HG02981 (cell line): ENCODE measurements around the gene ABCA4.

Experiments used
- ATAC-seq: cut with Tn5 transposase; IDR thresholded peaks from one replicate; pipeline ENCODE4 v1.9.1; 2021; ENCODE audit warnings: mild to moderate bottlenecking, moderate library complexity; ENCODE audit not compliant: unreplicated experiment

The ABCA4 gene

GRCh38 chr1:93988634-93989350 lies 132.2 kb downstream of the ABCA4 start:
- ATAC-seq, result no peak

GRCh38 chr1:93981274-93981667 lies 139.7 kb downstream of the ABCA4 start:
- ATAC-seq, result no peak

GRCh38 chr1:93980320-93981273 lies 140.4 kb downstream of the ABCA4 start:
- no peak for ATAC-seq

DNA sequence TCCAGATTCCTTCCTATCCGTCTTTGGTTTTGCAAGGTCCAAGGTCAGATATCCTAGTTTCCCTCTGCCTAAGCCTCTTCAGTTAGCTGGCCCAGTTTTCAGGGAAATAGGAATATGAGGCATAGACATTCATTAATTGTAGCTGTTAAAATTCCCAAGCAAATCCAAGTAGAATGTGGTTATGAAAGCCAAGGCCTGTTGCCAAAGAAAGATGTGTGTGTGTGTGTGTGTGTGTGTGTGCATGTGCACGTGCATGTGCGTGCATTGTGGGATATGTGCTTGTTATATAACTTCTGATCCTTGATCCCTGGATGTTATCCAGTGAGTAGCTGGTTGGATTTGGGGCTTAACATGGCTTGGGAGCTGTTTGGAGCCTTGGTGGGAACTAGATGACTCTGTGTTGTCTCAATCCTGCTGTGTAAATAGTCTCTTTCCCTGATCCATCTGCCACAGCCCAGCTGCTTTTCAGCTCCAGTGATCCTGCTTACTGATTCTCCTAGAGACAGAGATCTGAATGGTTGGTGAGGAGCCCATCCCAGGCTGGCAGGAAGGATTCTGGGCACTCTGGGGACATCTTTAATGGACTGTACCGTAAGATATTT lies 141.1 kb downstream of the ABCA4 start:
- ATAC-seq, result no peak

DNA sequence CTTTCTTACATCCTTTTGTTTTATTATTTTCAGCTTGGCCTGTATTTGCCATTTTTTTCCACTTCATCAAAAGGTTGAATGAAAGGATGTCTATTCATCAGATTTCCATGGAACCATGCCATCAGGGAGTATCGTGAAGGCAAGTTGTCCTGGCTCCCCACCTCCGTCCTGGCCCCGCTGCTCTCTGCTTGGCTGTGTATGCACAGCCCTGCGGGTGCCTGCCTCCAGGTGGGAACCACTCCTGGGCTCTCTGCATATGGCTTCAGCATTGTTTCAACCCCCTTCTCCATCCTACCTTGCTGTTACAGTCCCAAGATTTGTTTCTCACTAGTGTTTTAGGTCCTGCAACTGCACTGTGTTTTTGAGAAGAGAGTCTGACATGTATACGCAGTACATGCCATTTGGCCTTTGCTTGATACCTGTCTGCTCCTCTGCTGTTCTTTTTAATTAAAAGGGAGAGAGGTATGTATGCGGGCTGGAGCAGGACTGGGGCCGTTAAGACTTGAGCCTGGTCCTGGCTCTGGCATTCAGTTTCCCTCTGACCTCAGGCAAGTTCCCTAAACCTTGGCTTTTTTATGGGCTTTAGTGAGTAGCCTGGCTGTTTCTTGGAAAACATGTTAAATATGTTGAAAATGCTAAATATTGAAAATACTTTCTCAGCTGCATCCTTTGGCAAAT lies 141.8 kb downstream of the ABCA4 start:
- ATAC-seq, result no peak

- no peak for ATAC-seq
Measured at GRCh38 chr1:93977598-93977945, 143.4 kb downstream of the ABCA4 start.

- no peak for ATAC-seq
Measured at GRCh38 chr1:93976711-93977597, 144.0 kb downstream of the ABCA4 start.

- no peak for ATAC-seq
Measured at GRCh38 chr1:93976291-93976690, 144.7 kb downstream of the ABCA4 start.

DNA sequence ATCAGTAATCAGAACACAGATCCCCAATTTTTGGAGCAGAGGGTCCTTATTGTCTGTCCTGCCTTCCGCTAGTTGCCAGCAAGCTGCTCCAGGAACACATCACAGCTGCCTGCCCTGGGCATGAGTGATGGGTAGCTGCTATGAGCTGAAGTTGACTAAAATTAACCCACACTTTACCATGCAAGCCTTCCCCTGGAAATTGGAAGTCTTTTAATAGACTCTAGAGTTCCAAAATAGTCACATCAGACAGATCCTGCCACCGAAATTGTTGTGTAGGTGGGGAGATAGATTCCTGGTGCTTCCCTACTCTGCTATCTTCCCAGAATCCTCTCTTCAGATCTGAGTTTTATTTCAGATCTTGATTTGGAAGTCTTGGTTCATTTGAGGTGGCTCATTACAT lies 148.6 kb downstream of the ABCA4 start:
- ATAC-seq, result no peak

DNA sequence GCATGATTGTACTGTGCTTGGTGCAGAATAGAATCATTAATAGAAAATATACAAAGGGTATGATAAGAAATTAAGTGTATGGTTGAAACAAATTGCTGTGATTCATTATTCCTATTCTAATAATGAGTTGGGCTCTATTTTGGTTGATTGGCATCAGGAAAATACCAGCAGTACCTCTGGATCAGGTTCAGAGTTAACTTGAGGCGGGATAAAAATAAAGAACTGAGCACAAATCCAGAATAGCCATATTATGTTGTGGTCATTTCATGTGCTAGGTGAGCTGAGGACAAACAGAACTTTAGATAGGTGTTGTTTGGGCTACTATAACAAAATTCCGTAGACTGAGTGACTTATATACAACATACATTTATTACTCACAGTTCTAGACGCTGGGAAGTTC lies 151.1 kb downstream of the ABCA4 start:
- no peak for ATAC-seq

- ATAC-seq, result no peak
Measured at GRCh38 chr1:93969371-93969770, 151.6 kb downstream of the ABCA4 start.

- ATAC-seq, result no peak
Measured at GRCh38 chr1:93967306-93967705, 153.6 kb downstream of the ABCA4 start.

- ATAC-seq, result no peak
Measured at GRCh38 chr1:93965888-93966287, 155.1 kb downstream of the ABCA4 start.

DNA sequence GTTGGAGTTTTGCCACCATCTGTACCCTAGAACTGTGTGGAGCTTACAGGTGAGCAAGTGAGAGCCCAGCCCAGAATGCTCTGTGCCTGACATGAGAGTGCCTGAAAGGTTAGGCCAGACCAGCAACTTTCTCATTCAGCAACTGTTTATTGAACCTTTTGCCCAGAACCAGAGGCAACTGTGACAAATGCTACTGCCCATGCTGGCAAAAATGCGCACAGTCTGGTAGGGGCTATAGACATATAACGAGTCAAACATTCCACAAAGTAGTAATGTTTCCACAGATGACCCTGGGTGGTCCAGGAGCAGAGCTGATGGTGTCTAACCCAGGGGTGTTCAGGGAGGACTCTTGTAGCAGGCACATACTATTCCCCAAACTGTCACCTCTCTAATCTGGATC lies 155.7 kb downstream of the ABCA4 start:
- no peak for ATAC-seq

DNA sequence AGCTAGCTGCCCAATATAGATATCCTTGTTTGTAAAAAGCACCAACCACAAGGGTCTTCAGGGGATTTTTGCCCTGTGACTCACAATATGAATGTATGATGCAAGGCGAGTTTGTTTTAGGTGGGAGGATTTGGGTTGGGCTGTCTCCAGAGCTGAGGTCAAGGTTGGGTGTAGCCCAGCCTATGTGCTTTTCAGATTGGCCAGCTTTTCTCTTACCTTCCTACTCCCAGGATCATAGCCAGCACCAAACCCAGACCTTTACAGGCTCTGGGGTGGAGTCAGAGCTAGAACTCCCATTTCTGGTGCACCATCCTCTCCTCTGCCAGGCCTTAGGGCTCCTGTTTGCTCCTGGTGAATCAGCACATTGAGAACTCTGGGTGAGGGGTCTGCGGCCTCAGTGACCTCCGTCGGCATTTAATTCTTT lies 156.2 kb downstream of the ABCA4 start:
- no peak for ATAC-seq

- ATAC-seq, result no peak
Measured at GRCh38 chr1:93964096-93964776, 156.7 kb downstream of the ABCA4 start.

GRCh38 chr1:93963585-93963984 lies 157.4 kb downstream of the ABCA4 start:
- ATAC-seq, result no peak

- no peak for ATAC-seq
Measured at GRCh38 chr1:93961906-93962305, 159.0 kb downstream of the ABCA4 start.

- no peak for ATAC-seq
Measured at GRCh38 chr1:93961443-93961842, 159.5 kb downstream of the ABCA4 start.
